Panc1 (cell line): ENCODE data around the gene PRR36.

Experiments
- POLR2AphosphoS5 ChIP-seq: IDR thresholded peaks from 2 replicates; pipeline ENCODE4 v1.6.1; 2012; ENCODE audit warnings: mild to moderate bottlenecking, low read depth, low read length, moderate library complexity
- SIN3A ChIP-seq: IDR thresholded peaks from 2 replicates; pipeline ENCODE4 v1.6.1; 2012; ENCODE audit warnings: low read depth, mild to moderate bottlenecking, low read length, moderate library complexity, borderline replicate concordance; ENCODE audit not compliant: insufficient read depth
- TCF7L2 ChIP-seq: IDR thresholded peaks from 2 replicates; pipeline ENCODE4 v1.6.1; 2011; ENCODE audit warnings: mild to moderate bottlenecking, low read depth, low read length, inconsistent platforms
- TF ChIP-seq, protein P1 (sequence below): fragments of 450-650 bp; IDR thresholded peaks from 2 replicates; pipeline ENCODE4 v1.5.1; 2017; ENCODE audit warnings: mild to moderate bottlenecking

DNA sequence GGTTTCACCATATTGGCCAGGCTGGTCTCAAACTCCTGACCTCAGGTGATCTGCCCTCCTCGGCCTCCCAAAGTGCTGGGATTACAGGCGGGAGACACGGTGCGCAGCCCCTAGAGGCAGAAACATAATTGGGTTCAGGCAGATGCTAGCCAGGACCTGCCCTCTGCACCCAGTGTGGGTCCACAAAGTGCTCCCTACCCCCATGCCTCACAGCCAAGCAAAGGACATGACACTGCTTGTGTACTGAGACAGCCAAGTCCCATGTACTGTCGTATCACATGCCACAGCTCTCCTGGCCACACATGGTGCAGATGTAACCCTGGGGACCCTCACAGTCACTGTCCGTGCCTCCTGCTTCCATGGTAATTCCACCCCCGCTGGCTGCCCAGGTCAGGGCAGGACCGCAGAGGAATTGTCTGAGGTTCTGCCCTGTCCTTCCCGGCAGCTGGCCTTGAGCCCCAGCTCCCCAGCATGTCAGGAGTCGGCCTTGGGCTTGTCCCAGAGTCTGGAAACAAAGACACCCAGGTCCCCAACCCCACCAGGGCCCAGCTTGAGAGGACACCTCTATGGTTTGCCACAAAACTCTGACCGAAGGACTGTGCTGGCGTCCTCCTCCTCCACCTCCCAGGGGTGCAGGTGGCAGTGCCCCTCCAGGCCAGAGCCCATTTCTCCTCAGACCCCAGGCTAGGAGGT is 7.6 kb downstream of the PRR36 start:
- TF ChIP-seq TCF7L2 (no peak), SIN3A (no peak), POLR2AphosphoS5 (no peak)
- TF ChIP-seq, protein P1, sequence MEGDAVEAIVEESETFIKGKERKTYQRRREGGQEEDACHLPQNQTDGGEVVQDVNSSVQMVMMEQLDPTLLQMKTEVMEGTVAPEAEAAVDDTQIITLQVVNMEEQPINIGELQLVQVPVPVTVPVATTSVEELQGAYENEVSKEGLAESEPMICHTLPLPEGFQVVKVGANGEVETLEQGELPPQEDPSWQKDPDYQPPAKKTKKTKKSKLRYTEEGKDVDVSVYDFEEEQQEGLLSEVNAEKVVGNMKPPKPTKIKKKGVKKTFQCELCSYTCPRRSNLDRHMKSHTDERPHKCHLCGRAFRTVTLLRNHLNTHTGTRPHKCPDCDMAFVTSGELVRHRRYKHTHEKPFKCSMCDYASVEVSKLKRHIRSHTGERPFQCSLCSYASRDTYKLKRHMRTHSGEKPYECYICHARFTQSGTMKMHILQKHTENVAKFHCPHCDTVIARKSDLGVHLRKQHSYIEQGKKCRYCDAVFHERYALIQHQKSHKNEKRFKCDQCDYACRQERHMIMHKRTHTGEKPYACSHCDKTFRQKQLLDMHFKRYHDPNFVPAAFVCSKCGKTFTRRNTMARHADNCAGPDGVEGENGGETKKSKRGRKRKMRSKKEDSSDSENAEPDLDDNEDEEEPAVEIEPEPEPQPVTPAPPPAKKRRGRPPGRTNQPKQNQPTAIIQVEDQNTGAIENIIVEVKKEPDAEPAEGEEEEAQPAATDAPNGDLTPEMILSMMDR, result no peak
